Measurements from ENCODE around the gene PISD.
"Not testable (repeated sequence)": the region's sequence is repeated elsewhere in the genome, so short reads cannot be mapped to it uniquely, and the experiment has no call there.

Gene PISD

GRCh38 chr22:31604746-31605705 is 57.0 kb downstream of the PISD start:
- no peak for DNase-seq

GRCh38 chr22:31604137-31604705 is 57.8 kb downstream of the PISD start:
- no peak for DNase-seq

GRCh38 chr22:31603574-31603973 is 58.4 kb downstream of the PISD start:
- no peak for DNase-seq

DNA sequence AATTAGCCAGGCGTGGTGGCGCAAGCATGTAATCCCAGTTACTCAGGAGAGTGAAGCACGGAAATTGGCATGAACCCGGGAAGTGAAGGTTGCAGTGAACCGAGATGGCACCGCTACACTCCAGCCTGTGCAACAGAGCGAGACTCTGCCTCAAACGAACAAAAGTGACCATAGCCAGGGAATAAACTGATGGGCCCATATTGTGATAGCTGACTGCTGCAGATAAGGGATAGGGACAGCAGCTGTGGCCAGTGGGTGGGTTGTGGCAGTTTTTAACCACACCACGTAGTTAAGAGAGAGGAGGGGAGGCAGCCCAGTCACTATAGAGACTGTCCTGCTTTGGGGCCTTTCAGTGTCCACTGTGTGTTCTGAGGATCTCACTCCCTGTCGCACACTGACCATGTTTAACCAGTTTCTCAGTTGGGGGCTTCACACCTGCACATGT is 58.9 kb downstream of the PISD start:
- DNase-seq: no peak

GRCh38 chr22:31602259-31602952 is 59.6 kb downstream of the PISD start:
- no peak for DNase-seq

GRCh38 chr22:31595271-31595670 is 66.7 kb downstream of the PISD start:
- no peak for DNase-seq

GRCh38 chr22:31590161-31590560 is 71.9 kb downstream of the PISD start:
- DNase-seq: not testable (repeated sequence)

DNA sequence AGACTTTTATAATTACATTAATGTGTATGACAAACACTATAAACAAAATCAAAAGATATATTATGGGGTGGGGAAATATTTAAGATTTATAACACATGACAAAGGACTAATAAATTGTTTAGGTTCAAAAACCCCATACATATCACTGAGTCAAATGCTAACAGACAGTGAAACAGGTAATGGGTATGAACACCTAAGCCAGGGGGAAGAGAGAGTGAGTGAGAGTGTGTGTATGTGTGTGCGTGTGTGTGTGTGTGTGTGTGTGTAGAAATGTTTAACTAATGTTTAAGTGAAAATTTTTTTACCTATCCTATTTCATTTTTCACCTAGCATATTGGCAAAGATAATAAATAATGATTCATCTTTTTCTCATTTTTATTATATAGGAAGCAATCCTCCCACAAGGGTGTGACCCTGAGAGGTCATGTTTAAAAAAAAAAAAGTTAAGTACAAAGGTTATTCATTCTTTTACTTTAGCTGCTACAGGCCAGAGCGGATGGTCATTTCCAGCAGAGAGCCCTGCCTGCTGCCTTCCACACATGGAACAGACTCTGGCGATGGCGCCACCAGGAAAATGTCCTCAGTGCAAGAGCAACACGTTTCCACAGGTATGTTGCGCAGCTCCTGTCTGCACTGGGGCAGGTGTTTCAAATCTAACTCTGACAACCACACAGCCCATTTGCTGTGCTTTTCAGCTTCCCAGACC is 72.9 kb downstream of the PISD start:
- no peak for DNase-seq

DNA sequence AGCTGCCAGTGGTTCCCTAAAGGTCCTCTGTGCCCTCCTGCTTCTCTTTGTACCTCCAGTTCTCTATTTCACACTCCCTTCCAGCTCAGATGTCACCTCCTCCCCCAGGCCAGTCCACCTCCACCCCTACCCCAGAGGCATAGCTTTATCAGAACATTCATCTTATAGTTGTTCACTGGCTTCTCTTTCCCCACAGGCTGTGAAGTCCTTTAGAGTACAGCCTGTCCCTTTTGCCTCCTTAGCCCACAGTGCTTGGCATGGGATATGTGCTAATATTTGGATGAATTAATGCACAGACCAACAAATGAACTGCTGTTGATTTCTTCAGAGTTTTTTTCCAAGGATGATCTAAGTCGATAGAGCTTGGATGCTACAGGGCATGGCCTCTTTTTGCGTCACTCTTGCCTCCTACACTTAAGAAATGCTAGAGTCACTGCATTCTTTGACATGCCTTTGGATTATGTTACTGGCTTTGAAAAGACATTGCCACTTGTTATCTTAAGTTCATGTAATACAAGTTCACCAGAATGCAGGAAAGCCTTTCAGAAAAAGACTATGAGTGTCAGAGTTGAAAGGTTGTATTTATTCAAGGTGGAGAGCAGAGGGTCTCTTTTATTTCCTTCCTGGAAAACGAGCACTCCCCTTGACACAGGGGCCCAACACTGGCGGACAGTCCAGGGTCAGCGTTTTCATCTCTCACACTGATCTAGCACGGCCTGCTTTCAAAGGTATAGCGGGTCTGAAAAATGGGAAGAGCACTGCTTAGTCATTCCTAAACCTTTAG is 75.7 kb downstream of the PISD start:
- no peak for DNase-seq

GRCh38 chr22:31585161-31585859 is 76.7 kb downstream of the PISD start:
- no peak for DNase-seq

DNA sequence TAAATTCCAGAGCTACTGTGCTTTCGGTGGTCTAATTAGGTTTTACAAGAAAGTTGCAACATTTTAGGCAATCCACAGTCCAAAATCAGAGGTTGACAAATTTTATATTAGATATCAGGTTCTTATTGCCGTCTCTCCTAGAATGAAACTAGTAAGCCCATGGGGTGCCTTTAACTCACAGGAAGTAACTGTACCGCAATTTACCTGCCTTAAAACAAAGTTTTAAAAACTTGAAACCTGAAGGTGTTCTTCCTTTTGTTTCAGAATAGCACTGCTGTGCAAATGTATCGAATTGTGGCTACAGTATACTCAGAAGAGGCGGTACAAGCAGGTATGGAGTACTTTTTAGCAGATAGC is 77.2 kb downstream of the PISD start:
- DNase-seq: no peak

DNA sequence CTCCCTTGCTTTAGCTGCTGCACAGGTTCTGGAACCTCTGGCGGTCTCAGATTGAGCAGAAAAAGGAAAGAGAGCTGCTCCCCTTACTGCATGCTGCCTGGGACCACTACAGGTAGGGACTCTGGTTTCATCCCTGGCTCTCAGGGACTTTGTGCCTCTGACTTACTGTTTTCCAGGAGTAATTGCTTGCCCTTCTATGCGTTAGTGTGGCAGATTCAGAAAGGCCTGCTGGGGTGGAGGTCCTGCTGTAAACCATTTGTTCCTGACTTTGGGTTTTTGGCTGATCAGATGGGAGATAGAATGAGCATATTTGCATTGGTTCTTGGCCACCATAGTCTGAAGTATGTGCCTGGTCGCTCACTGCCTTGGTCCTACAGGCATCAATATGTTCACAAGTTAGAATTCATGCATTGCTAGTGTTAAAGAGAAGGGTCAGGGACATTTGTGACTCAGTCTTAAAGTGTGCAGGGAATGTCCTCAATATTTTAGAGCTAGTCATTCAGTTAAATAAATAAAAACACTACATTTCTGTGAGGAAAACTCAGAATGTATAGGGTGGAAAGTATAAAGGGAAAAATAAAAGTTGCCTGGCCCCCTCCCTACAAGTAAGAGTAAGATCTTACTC is 78.0 kb downstream of the PISD start:
- DNase-seq: no peak

DNA sequence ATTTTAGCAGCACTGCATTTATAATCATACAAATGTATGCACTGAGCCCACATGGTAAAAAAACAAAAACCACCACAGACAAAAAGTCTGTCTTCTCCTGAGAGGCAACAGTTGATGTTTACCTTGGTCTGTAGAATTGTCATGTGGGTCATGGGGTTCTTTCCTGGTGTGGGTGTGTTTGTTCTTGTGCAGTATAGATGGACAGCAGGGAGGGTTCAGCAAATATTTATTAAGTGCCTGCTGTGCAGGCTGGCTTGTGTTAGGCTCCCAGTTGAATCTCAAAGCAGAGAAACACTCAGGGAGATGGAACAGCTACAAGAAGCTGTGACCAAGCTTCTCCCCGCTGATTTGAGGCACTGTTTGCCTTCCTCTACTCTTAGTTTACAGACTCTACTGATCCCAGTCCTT is 82.2 kb downstream of the PISD start:
- DNase-seq: no peak

GRCh38 chr22:31578171-31578570 is 83.8 kb downstream of the PISD start:
- DNase-seq: no peak

DNA sequence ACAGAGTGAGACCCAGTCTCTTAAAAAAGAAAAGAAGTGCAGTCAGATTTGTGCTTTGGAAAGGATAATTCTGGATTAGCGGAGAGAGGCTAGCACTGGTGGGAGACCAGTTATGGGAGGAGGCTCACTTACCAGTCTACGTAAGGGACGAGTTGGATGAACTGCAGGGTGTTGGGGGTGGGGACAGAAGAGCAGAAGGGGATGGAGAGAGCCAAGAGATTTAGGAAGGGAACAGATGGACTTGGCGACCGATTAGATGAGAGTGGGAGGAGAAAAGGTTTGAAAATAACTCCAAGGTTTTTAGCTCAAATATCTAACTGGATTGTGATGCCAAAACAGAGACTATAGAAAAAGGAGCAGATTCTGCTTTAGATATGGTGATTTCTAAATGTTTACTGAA is 84.3 kb downstream of the PISD start:
- no peak for DNase-seq

DNA sequence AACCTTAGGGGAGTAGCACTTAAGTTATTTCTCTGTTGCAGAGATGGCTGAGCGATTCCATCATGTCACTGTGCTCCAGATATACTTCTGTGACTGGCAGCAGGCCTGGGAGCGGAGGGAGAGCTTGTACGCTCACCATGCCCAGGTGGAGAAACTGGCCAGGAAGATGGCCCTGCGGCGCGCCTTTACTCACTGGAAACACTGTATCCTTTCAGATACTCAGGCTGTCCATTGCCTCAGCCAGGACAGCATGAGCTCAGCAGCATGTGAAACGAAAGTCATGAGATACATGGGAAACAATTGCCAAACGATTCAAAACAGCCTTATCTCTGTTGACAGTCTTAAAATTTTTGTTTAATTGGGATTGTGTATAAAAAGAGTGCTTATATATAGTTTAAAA is 86.8 kb downstream of the PISD start:
- DNase-seq: no peak

- DNase-seq: no peak
Measured at GRCh38 chr22:31574055-31574670, 87.9 kb downstream of the PISD start.

- DNase-seq: no peak
Measured at GRCh38 chr22:31572939-31573338, 89.1 kb downstream of the PISD start.

GRCh38 chr22:31569126-31569525 is 92.9 kb downstream of the PISD start:
- DNase-seq: no peak

Data from left hindlimb (tissue), 1 donor.